AG10803 (cell line): Measurements from ENCODE around the gene UBQLN2.
"Not testable (repeated sequence)": the region's sequence is repeated elsewhere in the genome, so short reads cannot be mapped to it uniquely, and the experiment has no call there.

Experiments used
- DNase-seq: peaks from one replicate; pipeline ENCODE4 v3.0.0; 2010; ENCODE audit warnings: low read depth
- H3K4me3 ChIP-seq: 2 replicates; pipeline ENCODE4 v1.5.1; 2011; ENCODE audit warnings: mild to moderate bottlenecking, low read length, control low read depth
- CTCF ChIP-seq: conservative IDR thresholded peaks from 2 replicates; pipeline ENCODE4 v1.5.1; 2011; ENCODE audit warnings: mild to moderate bottlenecking, low read length, control low read depth, inconsistent platforms

The UBQLN2 gene

GRCh38 chrX:56588397-56589188, 25.2 kb downstream of the UBQLN2 start:
- TF ChIP-seq CTCF = no peak
- H3K4me3 ChIP-seq = no peak overlapping the region
- DNase-seq = no peak

- not testable (repeated sequence) for H3K4me3 ChIP-seq, DNase-seq
These were observed 28.4 kb downstream of the UBQLN2 start for GRCh38 chrX:56591830-56592229.

GRCh38 chrX:56600141-56600540, 36.7 kb downstream of the UBQLN2 start:
- DNase-seq = no peak
- TF ChIP-seq CTCF = no peak
- H3K4me3 ChIP-seq = no peak overlapping the region

GRCh38 chrX:56600987-56601386, 37.6 kb downstream of the UBQLN2 start:
- no peak for DNase-seq
- TF ChIP-seq CTCF = no peak
- H3K4me3 ChIP-seq = no peak overlapping the region

GRCh38 chrX:56615282-56615681, 51.9 kb downstream of the UBQLN2 start:
- no peak for DNase-seq
- H3K4me3 ChIP-seq = no peak overlapping the region
- TF ChIP-seq CTCF = no peak
